HEK293 (cell line): ENCODE data around the gene KIAA1958.

Source experiments
- FEZF1 ChIP-seq: fragments of 450-650 bp; formaldehyde crosslinking; IDR thresholded peaks from 2 replicates; pipeline ENCODE4 v1.5.1; 2016; ENCODE audit warnings: missing biosample characterization, missing genetic modification characterization
- SP3 ChIP-seq: fragments of 450-650 bp; formaldehyde crosslinking; IDR thresholded peaks from 2 replicates; pipeline ENCODE4 v1.5.1; 2016; ENCODE audit warnings: missing biosample characterization, missing genetic modification characterization
- ZNF530 ChIP-seq: fragments of 450-650 bp; formaldehyde crosslinking; IDR thresholded peaks from 2 replicates; pipeline ENCODE4 v1.5.1; 2016; ENCODE audit warnings: low read depth, missing biosample characterization, missing genetic modification characterization
- ZNF785 ChIP-seq: fragments of 450-650 bp; formaldehyde crosslinking; IDR thresholded peaks from 2 replicates; pipeline ENCODE4 v1.5.1; 2016; ENCODE audit warnings: missing biosample characterization, missing genetic modification characterization

DNA sequence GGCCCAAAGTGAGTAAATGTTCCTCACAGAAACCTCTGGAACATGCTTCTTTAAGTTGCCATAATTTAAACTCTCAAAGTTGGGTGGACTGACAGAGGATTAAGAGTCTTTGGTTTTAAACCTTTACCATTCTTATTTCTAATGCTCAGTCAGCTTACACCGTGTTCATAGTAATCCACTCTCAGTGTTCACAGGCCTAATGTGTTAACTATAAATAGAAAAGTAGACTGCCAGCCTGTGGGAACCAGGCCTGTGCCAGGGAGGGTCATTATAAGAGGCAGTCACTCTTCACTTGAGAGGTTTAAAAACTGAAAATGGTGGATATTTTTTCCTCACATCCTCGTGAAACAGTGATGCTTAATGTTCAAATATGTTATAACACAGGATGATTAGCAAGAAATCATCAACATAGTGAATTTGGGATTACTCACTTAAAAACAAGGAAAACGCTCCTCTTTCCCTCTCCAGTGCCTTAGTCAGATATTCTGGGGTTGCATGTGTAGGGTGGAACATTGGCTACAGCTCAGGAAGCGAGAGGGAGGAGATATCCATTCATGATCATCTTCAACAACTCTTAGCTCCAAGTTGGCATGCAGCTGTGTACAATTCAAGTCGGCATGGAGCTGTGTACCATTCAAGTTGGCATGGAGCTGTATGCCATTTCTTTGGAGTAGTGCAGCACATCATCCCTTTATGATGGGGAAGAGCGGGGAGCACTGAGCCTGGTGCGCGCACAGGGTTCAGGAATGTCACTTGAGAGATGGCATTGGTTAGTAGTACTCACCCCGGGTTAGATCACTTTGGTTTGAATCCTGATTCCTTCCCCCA lies 65.8 kb downstream of the KIAA1958 start:
- TF ChIP-seq ZNF530 (tag by site-specific recombination) (no peak), FEZF1 (tag by site-specific recombination) (no peak), SP3 (tag by site-specific recombination) (no peak), ZNF785 (tag by site-specific recombination) (no peak)
